Left lung (tissue), 10 donors: ENCODE measurements around the gene MRPL41. TPM values are rescaled to one million over a fixed set of nuclear protein-coding genes. Genes with fewer than 3 reads are reported as not detected.
"Not testable (repeated sequence)": the region's sequence is repeated elsewhere in the genome, so short reads cannot be mapped to it uniquely, and the experiment has no call there.

Source experiments
- ATAC-seq: fragments of 200-7000 bp; cut with Tn5 transposase; one replicate; pipeline ENCODE4 v1.9.1; 2020; ENCODE audit warnings: moderate library complexity
- DNase-seq, 4 donors: peaks; one replicate each; pipeline ENCODE4 v3.0.0-alpha.2; 2013 to 2020
- H3K27ac ChIP-seq, 2 donors: fragments of 200-600 bp; sonication (generic) in 1 of 2; one replicate each; pipeline versions ENCODE4 v1.5.0 to v1.8.0; 2020 to 2021
- H3K27me3 ChIP-seq, 2 donors: fragments of 200-600 bp; sonication (generic) in 1 of 2; one replicate each; pipeline versions ENCODE4 v1.5.0 to v1.8.0; 2020 to 2021
- H3K36me3 ChIP-seq, 2 donors: fragments of 200-600 bp; sonication (generic) in 1 of 2; one replicate each; pipeline versions ENCODE4 v1.5.0 to v1.8.0; 2020 to 2021
- H3K4me1 ChIP-seq, 2 donors: fragments of 200-600 bp; one replicate each; pipeline ENCODE4 v1.8.0; 2021
- H3K4me3 ChIP-seq, 2 donors: fragments of 200-600 bp; sonication (generic) in 1 of 2; one replicate each; pipeline versions ENCODE4 v1.5.0 to v1.8.0; 2020 to 2021; ENCODE audit warnings: mild to moderate bottlenecking in 1 of 2
- H3K9me3 ChIP-seq, 2 donors: fragments of 200-600 bp; sonication (generic) in 1 of 2; one replicate each; pipeline versions ENCODE4 v1.5.0 to v1.8.0; 2020 to 2021
- CTCF ChIP-seq, 2 donors: fragments of 200-600 bp; sonication (generic) in 1 of 2; IDR thresholded peaks; one replicate each; pipeline versions ENCODE4 v1.5.0 to v1.8.0; 2021; ENCODE audit warnings: antibody characterized with exemption in 2 of 2
- intact Hi-C, 2 donors: fragments of 100-400 bp; cut with DNase I; formaldehyde crosslinking; loops; one replicate each; pipeline versions ENCODE4 v1.11.2 to v1.14.2; 2022
- polyA plus RNA-seq, 6 donors: library from polyadenylated mRNA; unstranded; fragments of 120-200 nt; gene quantifications; one replicate each; pipeline ENCODE4 v1.2.1, GENCODE V29; 2013; ENCODE audit not compliant: insufficient read length in 6 of 6
- total RNA-seq, 2 donors: library from RNA; stranded (reverse); fragmentation: NEBNext Ultra II Directional; extraction: Animal tissue kit (Norgen Biotek cat#: 25700); gene quantifications; one replicate each; pipeline ENCODE4 v1.2.1, GENCODE V29; 2021
- donor health status: DM: no; HTN: yes; CAD: no.
- donor health status: DM: no; HTN: no; CAD: no.

The MRPL41 gene
- total and polyA plus RNA-seq, 8 donors, result 10.9 to 49.1 (median 18.4) TPM

GRCh38 chr9:137556069-137556838, 4.6 kb downstream of the MRPL41 start:
- intact Hi-C loops, result no loop called here
- Histone ChIP-seq H3K9me3 (no peaks in the 10 kb centered on the region), H3K27ac (no peak overlapping the region), H3K36me3 (peaks cover 0 to 62% of the 10 kb centered on the region in 2 donors), H3K27me3 (no peaks in the 10 kb centered on the region), H3K4me1 (peaks cover 0 to 9% of the 10 kb centered on the region in 2 donors), H3K4me3 (no peak overlapping the region)
- ATAC-seq, result no peak
- no peak for TF ChIP-seq CTCF (IDR thresholded peaks at IDR 0.05)
- peak in 1 of 4 donors; percentile 8 for DNase-seq

- ATAC-seq, result no peak
- intact Hi-C loops, result no loop called here
- no peaks in the 10 kb centered on the region for H3K4me1 ChIP-seq
- H3K27me3 ChIP-seq, result no peaks in the 10 kb centered on the region
- no peak for DNase-seq
- H3K36me3 ChIP-seq, result peaks cover 0 to 81% of the 10 kb centered on the region in 2 donors
- H3K4me3 ChIP-seq, result no peak overlapping the region
- no peak overlapping the region for H3K27ac ChIP-seq
- H3K9me3 ChIP-seq, result no peaks in the 10 kb centered on the region
- no peak for TF ChIP-seq CTCF (IDR thresholded peaks at IDR 0.05)
Observed at GRCh38 chr9:137558127-137558526, 6.4 kb downstream of the MRPL41 start.

GRCh38 chr9:137564134-137564533, 12.5 kb downstream of the MRPL41 start:
- Histone ChIP-seq H3K4me3 (no peak overlapping the region), H3K4me1 (no peaks in the 10 kb centered on the region), H3K27me3 (no peaks in the 10 kb centered on the region), H3K27ac (no peak overlapping the region), H3K9me3 (peaks cover 0 to 3% of the 10 kb centered on the region in 2 donors), H3K36me3 (peaks cover 0 to 54% of the 10 kb centered on the region in 2 donors)
- DNase-seq, result no peak
- intact Hi-C loops, result no loop called here
- no peak for TF ChIP-seq CTCF (IDR thresholded peaks at IDR 0.05)
- no peak for ATAC-seq

GRCh38 chr9:137564817-137565411, 13.2 kb downstream of the MRPL41 start:
- H3K4me3 ChIP-seq, result no peak overlapping the region
- ATAC-seq, result no peak
- TF ChIP-seq CTCF (IDR thresholded peaks at IDR 0.05), result no peak
- H3K27ac ChIP-seq, result peak overlapping the region in 1 of 2 donors; percentile 29
- H3K36me3 ChIP-seq, result peaks cover 0 to 47% of the 10 kb centered on the region in 2 donors
- no peaks in the 10 kb centered on the region for H3K27me3 ChIP-seq
- peaks cover 0 to 3% of the 10 kb centered on the region in 2 donors for H3K9me3 ChIP-seq
- H3K4me1 ChIP-seq, result no peaks in the 10 kb centered on the region
- DNase-seq, result no peak
- intact Hi-C loops, result no loop called here

GRCh38 chr9:137568445-137568844, 16.8 kb downstream of the MRPL41 start:
- DNase-seq, H3K27me3 ChIP-seq, H3K4me3 ChIP-seq, H3K9me3 ChIP-seq, ATAC-seq, H3K4me1 ChIP-seq, intact Hi-C loops: not testable (repeated sequence)
- Histone ChIP-seq H3K36me3 (peaks cover 0 to 49% of the 10 kb centered on the region in 2 donors), H3K27ac (peak overlapping the region in 1 of 2 donors; percentile 45)
